ENCODE results near the gene IL1RAPL1. TPM values are rescaled to one million over a fixed set of nuclear protein-coding genes. Genes with fewer than 3 reads are reported as not detected.
"Not testable (repeated sequence)": the region's sequence is repeated elsewhere in the genome, so short reads cannot be mapped to it uniquely, and the experiment has no call there.

IL1RAPL1 gene
- total RNA-seq, 1 donor from 2014 or later: not detected

DNA sequence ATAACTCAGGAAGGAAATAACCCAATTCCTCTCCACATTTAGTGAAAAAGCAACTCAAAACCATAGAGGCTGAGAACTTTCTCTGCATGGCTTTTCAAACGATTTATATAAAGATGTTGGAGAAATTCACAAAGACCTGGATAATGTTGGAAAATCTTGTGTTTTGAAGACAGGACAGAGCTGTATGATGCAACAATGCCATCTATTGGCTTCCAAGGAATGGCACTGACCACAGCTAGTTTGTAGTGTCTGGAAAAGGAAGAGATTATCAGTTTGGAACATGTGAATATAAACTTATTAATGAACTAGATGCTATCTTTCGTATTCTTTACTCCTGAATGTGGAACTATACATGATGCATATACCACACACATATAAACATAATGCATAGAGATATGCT is 503.6 kb downstream of the IL1RAPL1 start:
- DNase-seq (ENCODE audit: low spot score): no peak

DNA sequence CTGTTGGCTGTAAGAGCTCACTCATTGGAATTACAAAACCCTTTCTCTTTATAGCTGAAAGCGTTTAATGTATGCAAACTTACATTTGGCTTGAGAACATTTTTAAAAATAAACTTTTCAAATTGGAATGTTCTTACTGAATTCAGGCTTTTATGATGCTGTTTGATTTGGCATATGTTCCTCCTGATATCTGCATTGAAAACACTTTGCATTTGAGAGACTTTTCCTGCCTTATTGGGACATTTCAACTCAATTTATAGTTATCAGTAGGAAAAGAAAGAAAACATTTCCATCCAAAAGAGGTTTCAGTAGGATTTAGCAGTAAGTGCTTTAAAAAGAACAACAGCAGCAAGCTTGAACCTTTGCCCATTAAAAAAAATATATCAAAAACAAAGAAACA is 520.0 kb downstream of the IL1RAPL1 start:
- no peak for DNase-seq (ENCODE audit: low spot score)

DNA sequence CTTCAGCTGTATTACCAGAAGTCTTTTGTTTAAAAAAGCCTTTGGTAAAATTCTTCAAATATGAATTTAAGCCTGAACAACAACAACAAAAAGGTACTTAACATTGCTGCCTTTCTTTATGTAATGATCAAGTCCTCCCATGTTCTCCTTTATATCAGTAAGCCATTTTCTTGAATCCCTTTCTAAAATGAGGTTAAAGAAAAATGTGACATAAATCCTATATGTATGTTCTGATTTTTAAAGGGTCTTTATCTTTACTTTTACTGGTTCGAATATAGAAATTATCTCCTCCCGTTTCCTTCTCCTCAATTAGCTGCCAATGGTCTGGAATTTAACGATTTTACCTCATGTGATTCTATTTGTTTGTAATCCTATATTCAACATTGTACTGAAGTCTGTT is 522.8 kb downstream of the IL1RAPL1 start:
- DNase-seq (ENCODE audit: low spot score): no peak

DNA sequence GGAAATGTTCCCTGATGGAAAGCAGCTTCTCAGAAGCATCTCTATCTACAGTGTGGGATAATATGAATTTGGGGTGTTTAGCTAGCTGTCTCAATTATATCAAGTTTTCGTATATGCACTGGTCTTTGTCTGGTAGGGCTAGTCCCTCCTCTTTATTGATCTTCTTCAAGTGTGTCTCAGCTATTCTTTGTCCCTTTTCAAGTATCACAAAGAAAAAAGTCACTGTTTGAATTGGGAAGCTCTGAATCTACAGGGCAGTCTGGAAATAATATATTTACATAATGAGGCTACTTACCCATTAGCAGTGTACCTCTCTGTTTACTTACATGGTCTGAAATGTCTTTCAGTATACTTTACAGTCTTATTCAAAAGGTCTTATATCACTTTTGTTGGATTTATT is 526.0 kb downstream of the IL1RAPL1 start:
- DNase-seq (ENCODE audit: low spot score): no peak

DNA sequence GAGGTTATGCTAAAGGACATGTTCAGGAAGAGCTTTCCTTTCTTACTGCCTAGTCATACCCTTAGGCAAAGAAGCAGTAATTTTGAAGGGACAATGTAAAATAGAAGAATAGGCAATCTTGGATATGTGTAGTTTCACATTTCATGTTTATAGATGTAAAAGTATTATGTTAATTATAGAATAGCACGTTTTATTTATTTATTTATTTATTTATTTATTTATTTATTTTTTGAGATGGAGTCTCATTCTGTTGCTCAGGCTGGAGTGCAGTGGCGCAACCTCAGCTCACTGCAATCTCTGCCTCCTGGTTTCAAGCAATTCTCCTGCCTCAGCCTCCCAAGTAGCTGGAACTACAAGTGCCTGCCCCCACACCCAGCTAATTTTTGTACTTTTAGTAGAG is 535.6 kb downstream of the IL1RAPL1 start:
- DNase-seq (ENCODE audit: low spot score): not testable (repeated sequence)

DNA sequence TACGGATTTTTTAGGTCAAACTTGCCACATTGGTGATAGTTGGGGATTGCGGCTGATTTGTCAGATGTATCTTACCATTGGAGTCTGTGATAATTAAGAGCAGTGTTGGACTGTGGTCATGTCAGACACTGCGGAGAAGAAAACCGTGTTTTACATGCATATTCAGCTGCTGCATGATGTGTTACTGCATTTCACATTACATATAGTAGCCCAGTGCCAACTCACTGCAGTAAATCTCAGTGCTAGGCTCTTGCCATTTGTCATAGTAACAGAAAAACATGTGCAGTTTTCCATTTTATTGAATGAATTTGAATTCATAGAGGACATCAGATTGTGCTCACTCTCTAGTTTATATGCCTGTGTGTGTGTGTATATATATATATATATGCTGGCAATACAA is 543.7 kb downstream of the IL1RAPL1 start:
- no peak for DNase-seq (ENCODE audit: low spot score)

DNA sequence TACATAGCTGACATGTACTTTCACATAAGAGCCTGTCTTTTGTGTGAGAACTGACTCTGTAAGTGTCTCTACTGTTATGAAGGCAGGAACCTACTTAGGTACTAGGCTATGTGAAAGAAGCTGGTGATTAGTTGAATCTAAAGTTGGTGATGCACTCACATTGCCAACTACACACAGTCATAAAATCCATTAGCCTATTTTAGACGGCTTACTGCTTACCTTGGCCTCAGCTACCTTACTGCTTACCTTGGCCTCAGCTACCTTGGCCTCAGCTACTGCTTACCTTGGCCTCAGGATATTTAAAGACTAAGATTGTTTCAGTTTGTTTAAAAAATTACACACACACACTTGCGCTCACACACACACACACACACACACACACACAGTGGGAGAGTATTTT is 549.7 kb downstream of the IL1RAPL1 start:
- no peak for DNase-seq (ENCODE audit: low spot score)

DNA sequence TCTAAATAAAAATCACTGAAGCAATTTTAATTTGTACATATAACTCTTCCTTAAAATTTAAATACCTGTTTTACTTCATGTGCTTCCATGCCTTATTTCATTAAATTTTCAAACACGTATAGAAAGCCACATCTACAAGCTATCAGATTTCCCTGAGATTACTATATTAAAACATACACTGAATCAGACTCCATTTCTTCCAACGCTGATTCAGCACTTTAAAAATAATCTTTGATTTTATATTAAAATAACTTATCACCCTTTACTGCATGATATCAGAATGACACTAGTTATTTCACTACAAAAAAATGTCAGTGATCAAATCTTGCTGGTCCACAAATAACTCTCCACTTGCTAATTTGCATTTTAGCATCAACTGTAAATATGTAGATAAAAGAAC is 550.8 kb downstream of the IL1RAPL1 start:
- DNase-seq (ENCODE audit: low spot score): no peak

DNA sequence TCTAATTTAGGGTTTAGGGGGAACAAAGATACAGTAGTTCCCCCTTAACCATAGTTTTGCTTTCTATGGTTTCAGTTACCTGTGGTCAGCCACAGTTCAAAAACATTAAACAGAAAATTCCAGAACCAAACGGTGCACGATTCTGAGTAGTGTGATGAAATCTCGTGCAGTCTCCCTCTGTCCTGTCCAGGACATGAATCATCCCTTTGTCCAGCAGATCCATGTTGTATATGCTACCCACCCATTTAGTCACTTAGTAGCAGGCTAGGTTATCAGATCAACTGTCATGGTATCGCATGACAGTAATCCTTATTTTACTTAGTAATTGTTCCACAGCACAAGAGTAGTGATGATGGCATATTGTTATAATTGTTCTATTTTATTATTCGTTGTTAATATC is 556.1 kb downstream of the IL1RAPL1 start:
- DNase-seq (ENCODE audit: low spot score): no peak

DNA sequence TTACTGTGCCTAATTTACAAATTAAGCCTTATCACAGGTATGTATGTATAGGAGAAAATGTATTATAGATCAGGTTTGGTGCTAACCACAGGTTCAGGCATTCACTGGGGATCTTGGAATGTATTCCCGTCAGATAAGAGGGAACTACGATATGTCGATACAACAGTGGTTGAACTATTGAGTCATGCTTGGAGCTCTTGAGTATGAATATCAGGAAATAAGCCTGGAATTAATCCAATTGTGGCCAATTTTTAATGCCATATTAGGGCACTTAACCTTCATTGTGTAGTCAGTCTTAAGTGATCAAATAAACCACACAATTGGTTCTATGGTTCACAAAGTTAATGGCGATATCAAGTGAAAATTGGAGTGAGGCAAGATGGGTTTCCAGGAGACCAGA is 556.5 kb downstream of the IL1RAPL1 start:
- DNase-seq (ENCODE audit: low spot score): no peak

DNA sequence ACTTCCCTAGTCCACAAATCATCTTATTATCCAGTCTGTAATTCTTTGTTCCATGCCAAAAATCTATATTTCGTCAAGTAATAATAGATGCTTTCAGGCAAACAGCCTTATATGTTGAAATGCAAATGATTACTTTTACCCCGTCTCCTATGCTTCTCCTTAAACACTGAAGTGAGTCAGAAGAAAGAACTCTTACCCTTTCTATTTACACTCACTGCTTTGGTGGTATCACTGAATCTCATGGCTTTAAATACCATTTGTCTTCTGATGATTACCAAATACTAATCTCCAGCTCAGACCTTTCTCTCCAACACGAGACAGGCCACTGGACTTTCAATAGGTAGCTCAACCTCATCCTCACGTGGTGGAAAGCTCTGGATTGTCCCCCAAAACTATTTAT is 558.1 kb downstream of the IL1RAPL1 start:
- no peak for DNase-seq (ENCODE audit: low spot score)

DNA sequence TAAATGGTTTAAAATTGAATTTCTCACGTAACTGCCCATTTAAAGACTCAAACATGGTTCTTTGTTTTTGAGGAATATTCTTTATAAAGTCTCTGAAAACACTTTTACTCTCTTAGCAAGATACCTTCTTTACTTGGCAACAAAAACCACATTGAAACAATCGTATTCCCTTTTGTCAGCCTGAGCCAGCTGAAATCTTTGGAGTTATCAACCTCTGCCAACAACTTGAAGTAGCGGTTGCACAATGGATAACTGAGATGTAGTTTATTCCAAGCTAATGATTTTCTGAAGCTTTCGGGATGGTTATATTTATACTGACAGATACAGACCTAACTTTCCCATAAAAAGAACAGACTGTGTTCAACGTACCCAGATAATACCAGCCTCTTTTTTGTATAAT is 561.3 kb downstream of the IL1RAPL1 start:
- DNase-seq (ENCODE audit: low spot score): no peak

DNA sequence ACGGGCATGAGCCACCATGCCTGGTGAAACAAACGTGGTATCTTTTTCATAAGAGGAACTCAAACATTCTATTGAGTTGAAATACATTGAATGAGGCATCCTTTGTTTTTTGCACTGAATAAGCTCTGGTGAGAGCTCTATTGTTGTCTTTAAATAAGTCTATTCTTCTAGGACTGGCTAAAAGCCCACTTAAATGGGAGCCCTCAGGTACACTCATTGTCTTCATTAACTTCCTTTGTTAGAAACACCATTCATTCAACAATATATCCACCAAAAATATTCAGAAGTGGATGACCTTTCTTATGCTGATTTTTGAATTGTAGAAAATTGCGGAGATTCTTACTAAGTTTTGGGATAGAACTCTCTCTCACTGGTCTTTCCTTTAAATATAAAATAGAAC is 568.0 kb downstream of the IL1RAPL1 start:
- DNase-seq (ENCODE audit: low spot score): no peak

DNA sequence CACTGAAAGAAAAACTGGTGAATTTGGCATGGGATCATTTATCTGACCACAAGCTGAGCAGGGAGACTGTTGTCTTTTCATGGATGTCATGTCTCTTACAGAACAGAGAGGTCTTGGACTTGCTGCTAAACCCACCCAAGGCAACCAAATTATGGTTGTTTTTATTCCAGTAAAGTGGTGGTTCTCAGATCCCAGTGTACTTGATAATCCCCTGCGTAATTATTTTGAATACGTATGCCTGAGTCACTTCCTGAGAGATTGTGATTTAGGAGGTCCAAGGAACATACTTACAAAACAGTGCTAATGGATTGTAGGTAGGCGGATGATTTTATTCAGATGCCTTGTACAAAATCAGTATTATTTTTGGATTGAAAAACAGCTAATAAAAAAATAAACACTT is 585.6 kb downstream of the IL1RAPL1 start:
- no peak for DNase-seq (ENCODE audit: low spot score)

DNA sequence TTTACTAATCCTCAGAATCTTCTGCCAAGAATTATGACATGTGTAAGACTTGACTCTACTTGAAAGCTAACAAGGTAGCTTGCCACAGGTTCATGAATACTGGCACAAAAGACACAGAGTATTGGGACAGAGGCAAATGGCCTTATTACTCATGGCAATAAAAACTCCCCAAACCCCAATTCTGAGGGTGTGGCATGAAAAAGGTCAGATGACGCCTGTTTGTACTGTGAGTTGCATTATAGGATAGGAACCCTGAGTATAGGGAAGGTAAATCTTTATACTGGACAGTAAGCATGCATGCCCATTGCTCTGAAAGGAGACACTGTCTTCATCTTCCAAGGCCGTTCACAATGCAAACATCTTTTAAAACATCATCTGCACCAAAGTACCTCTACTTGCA is 600.0 kb downstream of the IL1RAPL1 start:
- DNase-seq (ENCODE audit: low spot score): no peak

DNA sequence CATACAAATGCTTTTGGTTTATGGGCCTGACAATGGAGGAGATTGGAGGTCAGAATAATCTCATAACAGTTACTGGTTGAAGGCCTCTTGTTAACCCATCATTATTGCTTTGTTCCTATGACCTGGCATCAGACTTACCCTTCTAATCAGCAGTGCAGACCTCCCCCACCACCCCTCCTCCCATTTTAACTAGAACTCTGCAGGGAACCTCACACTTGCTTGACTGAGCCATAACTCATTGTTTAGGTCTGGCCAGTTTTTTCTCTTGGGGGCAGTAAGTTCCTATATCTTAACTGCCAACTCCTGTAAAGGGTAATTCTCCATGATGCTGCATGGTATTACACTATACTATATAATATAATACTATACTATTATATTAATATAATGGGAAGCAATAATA is 609.3 kb downstream of the IL1RAPL1 start:
- DNase-seq (ENCODE audit: low spot score): no peak

DNA sequence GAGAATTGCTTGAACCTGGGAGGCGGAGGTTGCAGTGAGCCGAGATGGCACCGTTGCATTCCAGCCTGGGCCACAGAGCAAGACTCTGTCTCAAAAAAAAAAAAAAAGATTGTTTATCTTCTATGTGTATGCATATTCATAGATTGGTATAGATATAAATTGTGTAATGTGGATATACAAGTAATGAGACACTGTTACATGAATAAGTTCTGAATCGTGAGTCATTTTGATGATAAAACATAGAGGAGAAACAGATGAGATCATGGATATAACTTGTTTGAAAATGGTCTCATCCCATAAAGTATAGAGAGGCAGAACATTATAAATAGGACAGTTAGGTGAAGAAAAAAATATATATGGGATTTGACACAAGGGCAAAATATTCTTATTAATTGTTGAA is 628.0 kb downstream of the IL1RAPL1 start:
- DNase-seq (ENCODE audit: low spot score): no peak

DNA sequence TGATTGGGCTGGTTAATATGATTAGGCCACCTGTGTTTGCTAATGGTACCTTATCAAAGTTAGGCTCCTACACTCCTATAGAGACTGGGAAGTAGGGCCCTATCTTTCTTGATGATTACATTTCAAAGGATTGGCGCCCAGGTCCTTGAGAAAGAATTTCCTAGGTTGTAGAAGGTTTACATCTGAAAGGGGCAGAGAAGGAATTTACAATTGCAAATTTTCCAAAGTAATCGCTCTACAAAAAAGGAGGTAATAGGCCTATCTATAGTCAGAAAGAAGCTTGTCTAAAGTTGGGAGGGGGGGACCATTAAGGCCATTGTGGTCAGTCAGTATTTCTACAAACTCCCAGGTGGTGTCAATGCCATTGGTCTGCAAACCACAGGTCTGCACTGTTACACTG is 638.4 kb downstream of the IL1RAPL1 start:
- DNase-seq (ENCODE audit: low spot score): no peak

DNA sequence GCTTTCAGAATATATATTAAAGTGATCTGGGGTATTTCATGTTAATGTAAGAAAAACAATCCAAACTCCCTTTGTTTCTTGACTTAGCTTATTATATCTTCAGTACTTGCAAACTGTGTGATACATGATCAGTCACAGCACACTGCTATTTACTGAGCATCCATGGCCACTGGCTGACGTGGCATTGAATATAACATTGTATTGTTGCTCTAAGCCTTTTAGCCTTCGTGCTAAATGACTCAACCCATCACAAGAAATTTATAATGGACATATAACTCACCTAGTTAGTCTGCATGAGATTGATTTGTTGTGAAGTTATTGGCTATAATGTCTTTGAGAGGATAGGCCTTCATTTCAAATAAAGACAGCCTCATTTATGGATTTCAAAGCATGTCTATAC is 642.6 kb downstream of the IL1RAPL1 start:
- DNase-seq (ENCODE audit: low spot score): no peak

DNA sequence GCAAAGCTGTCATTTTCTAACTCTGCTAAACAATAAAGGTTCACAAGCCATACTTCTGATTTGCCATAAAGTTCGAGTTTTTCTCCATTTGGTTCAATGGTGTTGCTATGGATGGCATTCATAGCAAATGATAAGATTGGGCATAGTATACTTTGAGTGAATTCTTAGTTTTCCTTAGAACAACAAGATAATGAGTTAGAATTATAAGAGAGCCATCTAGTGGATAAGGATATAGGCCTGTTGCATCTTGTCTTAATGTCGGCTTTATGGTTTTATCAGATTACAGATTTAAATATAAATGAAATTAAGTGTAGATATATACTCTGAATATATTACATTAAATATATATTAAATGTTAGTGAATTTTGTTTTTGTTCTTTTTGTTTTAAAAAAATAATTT is 644.6 kb downstream of the IL1RAPL1 start:
- no peak for DNase-seq (ENCODE audit: low spot score)

DNA sequence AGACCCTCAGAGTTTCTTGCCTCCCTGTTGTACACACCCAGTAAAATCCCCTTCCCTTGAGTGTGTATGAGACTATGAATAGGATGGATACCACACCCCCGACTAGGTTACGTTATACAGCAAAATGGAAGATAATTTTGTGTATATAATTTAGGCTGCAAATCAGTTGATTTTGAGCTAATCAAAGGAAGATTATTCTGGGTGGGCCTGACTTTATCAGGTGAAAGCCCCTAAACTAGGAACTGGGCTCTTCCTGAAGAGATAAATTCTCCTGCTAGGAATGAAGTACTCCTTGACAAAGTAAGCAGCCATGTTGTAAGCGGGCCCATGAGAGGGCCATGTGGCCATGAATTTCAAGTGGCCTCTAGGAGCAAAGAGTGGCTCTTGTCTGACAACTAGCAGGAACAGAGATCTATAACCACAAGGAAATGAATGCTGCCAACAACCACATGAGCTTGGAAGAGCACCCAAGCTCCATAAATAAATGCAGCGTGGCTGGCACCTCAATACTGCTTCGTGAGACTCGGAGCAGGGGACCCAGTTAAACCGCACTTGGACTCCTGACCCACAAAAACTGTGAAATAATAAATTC is 646.4 kb downstream of the IL1RAPL1 start:
- DNase-seq (ENCODE audit: low spot score): no peak

DNA sequence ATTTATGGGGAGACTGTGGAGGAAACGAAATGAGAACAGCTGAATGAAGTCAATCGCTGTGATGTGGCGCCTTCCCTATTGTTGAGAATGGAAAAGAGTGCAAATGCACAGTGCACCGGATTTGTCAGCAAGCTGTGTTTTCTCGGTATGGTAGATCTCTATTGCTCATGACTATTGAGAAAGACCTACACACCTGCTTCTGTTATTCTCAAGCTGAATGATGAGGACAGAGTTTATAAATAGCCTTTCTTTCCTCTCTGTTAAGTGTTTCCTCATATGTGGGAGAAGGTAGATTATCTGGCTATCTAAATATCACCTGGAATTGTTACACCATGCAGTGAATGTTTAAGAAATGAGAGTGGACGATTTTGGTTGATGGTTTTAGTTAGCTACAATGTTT is 650.7 kb downstream of the IL1RAPL1 start:
- no peak for DNase-seq (ENCODE audit: low spot score)

DNA sequence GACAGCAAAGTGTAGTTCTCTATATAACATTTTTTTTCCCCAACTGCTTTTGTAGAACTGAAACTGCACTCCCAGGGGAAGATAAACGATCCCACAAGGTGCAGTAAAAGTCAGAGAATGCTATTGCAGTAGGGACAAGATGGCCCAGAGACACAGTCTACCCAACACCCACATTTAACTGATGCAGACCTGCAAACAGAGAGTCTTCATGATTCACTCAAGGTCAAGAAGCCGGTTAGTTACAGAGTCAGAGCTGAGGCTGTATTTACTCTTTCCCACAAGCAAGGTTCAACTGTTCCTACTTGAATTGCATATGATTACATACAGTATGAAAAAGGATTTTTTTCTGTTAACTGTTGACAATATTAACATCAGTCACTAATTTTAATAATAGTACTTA is 654.6 kb downstream of the IL1RAPL1 start:
- no peak for DNase-seq (ENCODE audit: low spot score)

DNA sequence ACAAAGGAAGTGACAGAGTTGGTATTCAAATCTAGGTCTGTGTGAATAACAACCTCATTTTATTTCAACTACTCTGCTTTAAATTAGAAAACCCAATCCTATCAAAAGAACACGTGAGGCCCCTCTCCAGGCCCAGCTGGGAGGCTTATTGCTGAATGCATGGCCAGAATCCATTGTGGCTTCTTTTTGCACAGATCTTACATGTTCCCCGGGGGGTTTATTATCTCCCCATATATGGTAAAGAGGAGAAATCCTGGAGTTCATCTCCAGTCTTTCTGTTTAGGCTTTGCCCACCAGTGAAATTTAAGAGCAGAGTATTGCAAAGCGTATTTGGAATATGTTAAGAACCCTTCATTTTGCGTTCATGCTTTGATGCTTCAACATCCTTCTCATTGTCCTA is 655.6 kb downstream of the IL1RAPL1 start:
- DNase-seq (ENCODE audit: low spot score): no peak
